ENCODE data around the gene SPATS2.

Gene SPATS2

GRCh38 chr12:49336645-49337584 is 30.3 kb upstream of the SPATS2 start, which contains the start of gene C1QL4:
Gene C1QL4 (minus strand): TSS chr12:49337188. CDS start chr12:49336477, 711 bp downstream.
- DNase-seq = peak; percentile 94

GRCh38 chr12:49338830-49339463 is 28.3 kb upstream of the SPATS2 start:
- peak; percentile 6 for DNase-seq

- DNase-seq = peak; percentile 25
Observed at GRCh38 chr12:49339464-49339861, 27.8 kb upstream of the SPATS2 start.

GRCh38 chr12:49340095-49340870 is 27.0 kb upstream of the SPATS2 start:
- DNase-seq = peak; percentile 5

GRCh38 chr12:49340971-49341776 is 26.1 kb upstream of the SPATS2 start:
- peak; percentile 35 for DNase-seq

GRCh38 chr12:49341777-49342065 is 25.5 kb upstream of the SPATS2 start:
- DNase-seq = no peak

- DNase-seq = peak; percentile 94
Observed at GRCh38 chr12:49342066-49342913, 25.0 kb upstream of the SPATS2 start.

- DNase-seq = no peak
Observed at GRCh38 chr12:49342914-49343731, 24.1 kb upstream of the SPATS2 start.

- peak; percentile 32 for DNase-seq
Observed at GRCh38 chr12:49344486-49345050, 22.7 kb upstream of the SPATS2 start.

GRCh38 chr12:49345051-49345824 is 22.0 kb upstream of the SPATS2 start:
- peak; percentile 67 for DNase-seq

GRCh38 chr12:49345825-49346658 is 21.2 kb upstream of the SPATS2 start:
- peak; percentile 66 for DNase-seq

- DNase-seq = peak; percentile 82
Observed at GRCh38 chr12:49346659-49347310, 20.5 kb upstream of the SPATS2 start, which contains the start of gene DNAJC22. Gene DNAJC22 (plus strand): TSS chr12:49346888. CDS start chr12:49348873, 1,985 bp downstream.

- peak; percentile 88 for DNase-seq
Observed at GRCh38 chr12:49347311-49348193, 19.7 kb upstream of the SPATS2 start.

- DNase-seq = no peak
Observed at GRCh38 chr12:49348781-49349180, 18.5 kb upstream of the SPATS2 start.

GRCh38 chr12:49349266-49349665 is 18.0 kb upstream of the SPATS2 start:
- no peak for DNase-seq

- DNase-seq = no peak
Observed at GRCh38 chr12:49352351-49352750, 14.9 kb upstream of the SPATS2 start.

GRCh38 chr12:49355913-49356312 is 11.3 kb upstream of the SPATS2 start:
- no peak for DNase-seq

All from retina (tissue), 1 donor.